GDM1 (cell line): ENCODE results near the gene HCN4.
"Not testable (repeated sequence)": the region's sequence is repeated elsewhere in the genome, so short reads cannot be mapped to it uniquely, and the experiment has no call there.

Experiments
- DNase-seq: peaks from one replicate; lab custom pipeline; 2025; lab: John Stamatoyannopoulos, UW

HCN4 gene

DNA sequence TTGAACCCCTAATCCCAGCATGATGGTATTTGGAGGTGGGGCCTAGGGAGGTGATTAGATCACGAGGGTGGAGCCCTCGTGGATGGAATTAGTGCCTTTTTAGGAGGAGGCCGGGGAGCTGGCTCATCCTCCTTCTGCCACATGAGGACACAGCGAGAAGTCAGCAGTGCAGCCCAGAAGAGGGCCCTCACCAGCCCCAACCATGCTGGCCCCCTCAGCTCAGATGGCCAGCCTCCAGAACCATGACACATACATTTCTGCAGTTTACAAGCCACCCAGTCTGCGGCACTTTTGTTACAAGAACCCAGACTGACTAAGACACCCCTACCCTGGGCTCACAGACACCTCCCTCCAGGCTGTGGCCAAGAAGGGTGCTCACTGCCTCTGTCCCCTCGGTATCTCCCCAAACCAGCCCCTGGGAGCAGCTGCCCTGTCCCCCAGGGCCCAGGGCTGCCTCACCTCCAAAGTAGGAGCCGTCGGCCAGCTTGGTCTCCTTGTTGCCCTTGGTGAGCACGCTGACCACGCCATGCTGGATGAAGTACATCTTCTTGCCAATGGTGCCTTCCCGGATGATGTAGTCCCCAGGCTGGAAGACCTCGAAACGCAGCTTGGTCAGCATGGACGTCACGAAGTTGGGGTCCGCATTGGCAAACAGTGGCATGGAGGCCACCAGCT is 44.1 kb downstream of the HCN4 start:
- DNase-seq = no peak

DNA sequence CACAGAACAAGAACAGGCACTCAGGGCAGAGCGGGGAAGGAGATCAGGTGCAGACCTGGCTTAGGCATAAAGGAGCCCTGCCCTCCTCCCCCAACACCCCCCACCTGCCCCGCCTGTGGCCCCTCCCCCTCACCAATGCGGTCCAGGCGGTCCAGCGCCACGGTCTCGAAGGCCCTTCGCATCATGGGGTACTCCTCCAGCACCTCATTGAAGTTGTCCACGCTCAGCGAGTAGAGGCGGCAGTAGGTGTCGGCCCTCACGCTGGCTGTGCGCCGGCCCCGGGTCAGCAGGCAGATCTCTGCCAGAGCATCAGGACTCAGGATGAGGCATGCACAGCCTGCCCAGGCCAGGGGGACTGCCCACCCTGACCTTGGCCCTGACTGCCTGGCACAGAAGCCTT is 44.8 kb downstream of the HCN4 start:
- no peak for DNase-seq

DNA sequence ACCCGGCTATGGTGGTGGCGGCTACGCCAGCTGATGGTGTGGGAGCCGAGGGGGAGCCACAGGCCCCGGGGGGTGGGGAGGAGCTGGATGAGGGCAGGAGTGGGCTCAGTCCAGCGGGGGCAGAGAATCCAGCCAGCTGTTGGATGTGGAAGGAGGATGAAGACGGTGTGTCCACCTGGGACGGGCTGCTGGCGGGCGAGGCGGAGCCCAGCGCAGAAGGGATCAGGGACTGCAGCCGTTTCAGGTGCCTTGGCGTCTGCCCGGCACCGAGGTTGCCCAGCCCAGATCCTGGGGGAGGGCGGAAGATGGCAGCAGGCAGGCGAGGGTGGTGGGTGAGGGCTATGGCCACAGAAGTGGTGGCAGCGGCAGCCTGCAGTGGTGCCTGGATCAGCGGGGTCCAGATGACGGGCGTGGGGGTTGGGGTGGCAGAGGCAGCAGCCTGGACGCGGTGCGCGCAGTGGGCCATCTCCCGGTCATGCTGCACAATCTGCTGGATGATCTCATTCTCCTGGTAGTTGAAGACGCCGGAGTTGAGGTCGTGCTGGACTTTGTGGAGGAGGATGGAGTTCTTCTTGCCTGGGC is 45.3 kb downstream of the HCN4 start:
- DNase-seq = no peak

DNA sequence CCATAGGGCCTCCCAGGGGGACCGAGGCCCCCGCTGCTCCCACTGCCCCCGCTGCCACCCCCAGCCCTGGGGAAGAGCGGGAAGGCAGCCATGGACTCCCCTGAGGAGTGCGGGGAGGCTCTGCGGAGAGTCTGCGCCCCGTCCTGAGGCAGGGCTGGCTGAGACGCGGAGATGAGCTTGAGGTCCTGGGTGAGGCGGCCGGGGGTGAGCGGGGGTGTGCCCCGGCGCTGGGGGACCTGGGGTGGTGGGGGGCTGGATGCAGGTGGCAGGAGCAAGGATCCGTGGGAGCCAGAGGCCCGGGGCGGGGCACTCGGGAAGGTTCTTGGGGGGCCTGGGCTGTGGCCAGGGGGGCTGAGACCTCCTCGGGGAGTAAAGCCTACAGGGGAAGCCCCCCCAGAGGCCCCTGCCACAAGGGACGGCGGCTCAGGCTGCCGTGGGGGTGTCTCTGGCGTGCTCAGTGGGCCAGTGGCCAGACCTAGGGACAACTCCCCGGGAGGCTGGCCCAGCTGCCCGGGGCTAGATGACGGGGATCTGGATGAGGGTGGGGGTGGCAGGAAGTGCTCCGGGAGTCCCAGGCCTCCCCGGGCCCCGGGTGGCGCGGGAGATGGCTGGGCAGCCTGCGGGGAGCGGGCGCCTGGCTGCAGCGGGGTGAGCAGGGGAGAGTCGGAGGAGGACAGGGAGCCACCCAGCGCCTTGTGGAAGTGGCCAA is 45.9 kb downstream of the HCN4 start:
- DNase-seq = no peak

DNA sequence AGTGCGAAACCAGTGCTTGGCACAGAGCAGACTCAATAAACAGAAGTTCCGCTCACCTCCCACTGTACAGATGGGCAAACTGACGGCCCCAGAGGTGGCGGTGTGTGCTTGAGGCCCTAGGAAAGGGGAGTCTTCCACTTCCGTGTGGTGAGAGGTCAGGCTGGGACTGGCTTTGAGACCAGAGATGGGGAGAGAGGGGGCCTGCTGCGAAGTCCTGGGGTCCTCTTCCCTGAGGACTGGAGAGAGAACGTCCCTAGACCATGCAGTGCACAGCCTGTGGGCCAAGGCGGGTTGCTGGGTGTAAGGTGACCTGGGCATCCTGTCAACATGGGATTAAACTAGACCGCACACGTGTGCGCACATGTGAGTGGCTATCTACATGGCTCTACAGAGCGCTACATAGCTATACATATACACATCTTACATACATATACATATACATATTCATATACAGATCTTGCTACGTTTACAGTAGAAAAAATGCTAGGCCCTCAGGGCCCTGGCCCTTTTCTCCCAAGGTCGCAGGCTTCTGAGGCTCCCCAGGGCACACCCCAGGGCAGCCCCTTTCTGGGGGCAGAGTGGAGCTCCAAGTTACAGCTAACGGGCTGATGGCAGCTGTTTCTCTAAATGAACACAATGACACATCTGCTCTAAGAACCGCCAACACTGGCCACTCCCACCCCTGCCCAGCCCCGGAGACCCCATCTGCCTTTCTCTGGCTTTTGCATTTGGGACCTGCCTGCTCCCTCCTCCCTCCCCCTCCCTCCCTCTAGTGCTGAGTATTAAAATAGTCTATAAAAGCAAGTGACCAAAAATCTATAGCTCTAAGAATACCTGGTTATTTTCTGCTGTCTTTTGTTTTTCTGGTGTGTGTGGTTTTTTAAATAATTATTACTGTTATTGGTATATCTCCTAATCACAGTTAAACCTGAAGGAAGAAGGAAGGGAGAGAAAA is 47.0 kb downstream of the HCN4 start:
- no peak for DNase-seq

DNA sequence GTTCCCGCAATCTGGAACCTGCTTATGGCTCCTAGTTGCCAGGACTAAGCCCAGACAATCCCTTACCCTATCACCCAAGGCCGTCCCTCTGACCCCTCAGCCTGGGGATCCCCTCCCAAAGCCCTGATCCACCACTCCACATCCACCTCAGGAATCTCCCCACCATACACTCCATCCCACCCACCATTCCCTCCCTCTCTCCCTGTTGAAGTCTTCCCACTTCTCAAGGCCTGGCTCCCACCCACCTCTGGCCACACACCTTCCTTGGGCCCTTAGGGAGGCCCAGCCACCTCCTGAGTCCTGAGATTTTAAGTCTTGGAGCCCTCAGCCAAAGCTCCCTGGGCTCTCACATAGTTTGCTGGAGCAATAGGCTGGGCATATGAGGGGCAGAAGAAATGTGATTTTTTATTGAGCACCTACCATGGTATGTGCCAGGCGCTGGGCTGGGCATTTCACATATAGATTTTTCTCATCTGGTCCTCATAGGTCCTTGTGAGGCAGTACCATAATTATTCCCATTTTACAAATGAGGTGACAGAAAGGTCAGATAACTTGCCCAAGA is 48.1 kb downstream of the HCN4 start:
- DNase-seq = no peak

DNA sequence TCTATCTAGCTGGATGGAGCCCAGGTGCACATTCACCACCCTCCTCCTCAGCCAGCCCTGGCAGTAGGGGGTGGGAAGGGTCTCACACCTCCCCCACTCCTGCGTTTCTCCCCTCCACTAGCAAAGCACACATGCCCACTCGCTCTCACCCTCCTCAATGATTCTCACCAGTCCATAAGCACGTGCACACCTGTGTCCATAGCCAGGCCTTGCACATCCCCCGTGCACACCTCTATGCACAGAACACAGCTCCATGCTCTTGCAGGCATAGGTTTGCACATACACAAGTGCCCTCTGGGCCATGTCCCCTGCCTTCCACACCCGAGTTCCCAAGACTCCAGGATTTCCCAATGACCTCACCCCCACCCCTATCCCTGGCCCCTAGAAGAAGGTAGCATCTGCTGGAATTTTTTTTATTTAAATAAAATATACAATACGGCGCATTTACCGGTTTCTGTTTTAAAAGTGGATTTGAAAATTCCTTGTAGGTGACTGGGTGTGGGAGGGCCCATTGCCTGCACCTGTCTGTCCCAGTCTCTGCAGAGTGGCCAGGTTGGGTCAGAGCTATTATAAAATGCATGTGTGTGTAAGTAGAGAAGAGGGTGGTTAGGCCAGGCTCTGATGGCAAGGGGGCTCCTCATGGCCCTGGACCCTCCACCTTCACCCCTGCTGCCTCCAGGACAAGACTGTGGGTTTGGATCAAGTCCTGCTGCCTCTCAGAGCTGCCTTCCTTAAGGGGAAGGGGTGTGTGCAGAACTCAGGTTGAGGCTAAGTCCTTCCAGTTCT is 49.1 kb downstream of the HCN4 start:
- DNase-seq = no peak

DNA sequence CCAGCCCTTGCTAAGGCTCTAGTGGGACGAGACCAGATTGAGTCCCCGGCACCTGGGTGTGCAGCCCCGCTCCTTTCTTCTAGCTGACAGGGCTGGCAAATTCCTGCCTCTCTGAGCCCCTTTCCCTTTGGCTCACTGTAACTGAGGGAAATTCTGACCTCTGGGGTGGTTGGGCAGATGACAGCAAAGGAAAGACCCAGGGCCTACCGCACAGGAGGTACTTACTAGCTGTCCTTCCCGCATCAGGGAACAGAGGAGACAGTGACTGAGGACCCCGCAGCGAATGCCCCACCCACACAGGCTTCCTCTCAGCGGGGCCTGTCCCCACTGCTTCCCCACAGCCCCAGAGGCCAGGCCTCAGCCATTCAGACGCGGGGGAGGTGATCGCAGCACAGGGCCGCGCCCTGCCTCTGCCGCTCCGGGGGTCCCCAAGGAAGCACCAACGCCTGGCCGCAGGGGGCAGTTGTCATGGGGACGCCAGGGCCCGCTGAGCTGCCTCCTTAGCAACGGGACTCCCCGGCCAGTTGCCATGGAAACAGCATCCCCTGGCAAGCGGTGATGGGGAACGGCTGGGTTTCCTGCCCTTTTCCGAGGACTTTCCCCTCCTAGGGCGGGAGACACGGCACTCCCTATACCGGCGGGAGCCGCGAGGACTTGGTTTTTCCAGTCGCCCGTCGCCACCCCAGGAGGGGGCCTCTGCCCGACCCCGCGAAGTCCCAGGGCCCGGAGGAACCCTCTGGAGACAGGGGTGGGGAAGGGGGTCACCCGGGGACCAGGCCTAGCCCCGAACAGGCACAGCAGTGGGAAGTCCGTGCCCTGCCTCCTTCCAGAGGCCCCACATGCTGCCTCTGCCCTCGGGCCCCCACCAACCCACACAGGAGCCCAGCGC is 50.1 kb downstream of the HCN4 start:
- DNase-seq = no peak

DNA sequence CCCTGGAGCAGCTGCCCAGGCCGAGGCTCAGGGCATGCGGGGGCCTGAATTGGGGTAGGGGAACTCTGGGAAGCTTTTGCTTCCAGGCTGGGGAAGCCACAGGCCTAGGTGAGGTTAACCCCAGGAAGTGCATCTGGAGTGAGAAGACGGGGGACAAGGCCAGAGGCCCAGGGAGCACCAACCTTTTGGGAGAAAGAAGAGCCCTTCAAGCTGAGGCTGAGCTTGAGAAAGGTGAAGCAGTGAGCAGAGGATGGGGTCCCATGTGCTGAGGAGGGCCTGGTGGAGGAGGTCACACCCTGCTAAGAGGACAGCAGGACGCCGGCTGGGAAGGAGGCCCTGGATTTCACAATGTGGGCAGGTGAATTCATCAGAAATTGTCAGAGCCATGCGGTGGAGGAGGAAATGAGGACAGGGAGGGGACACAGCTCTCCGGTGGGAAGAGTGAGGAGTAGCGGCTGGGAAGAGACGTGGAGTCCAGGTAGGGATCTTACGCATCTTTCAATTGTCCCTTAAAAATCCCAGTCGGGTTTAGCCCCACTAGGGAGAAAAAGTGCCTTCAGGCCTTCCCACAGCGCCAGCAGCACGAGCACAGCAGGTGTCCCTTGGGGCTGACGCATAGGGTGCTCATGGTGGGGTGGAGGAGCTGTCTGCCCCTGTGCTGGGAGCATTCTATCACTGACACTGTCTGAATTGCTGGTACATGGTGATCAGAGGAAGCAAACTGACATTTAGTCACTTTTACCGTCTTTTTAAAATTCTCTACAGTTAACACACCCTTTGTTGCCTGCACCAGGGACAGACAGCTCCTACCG is 50.9 kb downstream of the HCN4 start:
- DNase-seq = no peak

DNA sequence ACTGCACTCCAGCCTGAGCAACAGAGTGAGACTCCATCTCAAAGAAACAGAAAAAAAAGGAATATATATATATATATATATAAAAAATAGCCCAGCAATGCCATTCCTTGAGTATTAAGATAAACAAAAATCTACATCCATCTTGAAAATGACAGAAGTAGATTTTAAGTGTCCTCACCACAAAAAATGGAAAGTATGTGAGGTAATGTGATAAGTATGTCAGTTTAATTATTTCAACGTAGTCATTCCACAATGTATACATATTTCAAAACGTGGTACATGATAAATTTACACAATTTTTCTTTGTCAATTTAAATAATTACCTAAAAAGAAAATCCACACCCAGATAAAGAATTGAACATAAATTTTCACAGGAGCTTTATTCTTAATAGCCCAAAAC is 54.9 kb downstream of the HCN4 start:
- DNase-seq = no peak

DNA sequence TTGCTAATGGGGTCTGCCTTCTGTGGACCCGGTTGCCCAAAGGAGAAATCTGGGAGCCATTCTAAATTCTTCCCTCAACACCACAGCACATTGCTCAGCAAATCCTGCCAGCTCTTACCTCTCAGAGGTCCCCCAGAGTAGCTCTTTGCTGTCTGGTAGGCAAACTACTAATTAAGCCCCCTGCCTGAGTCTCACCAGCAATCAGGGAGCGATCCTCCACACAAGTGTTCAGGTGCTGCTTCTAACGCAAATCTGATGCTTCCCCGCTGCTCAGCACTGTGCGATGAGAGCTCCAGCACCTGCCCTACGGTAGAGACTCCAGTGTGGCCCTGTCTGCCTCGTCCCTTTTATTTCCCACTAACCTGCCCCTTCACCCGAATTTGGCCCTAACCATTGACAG is 60.5 kb downstream of the HCN4 start:
- DNase-seq = no peak

DNA sequence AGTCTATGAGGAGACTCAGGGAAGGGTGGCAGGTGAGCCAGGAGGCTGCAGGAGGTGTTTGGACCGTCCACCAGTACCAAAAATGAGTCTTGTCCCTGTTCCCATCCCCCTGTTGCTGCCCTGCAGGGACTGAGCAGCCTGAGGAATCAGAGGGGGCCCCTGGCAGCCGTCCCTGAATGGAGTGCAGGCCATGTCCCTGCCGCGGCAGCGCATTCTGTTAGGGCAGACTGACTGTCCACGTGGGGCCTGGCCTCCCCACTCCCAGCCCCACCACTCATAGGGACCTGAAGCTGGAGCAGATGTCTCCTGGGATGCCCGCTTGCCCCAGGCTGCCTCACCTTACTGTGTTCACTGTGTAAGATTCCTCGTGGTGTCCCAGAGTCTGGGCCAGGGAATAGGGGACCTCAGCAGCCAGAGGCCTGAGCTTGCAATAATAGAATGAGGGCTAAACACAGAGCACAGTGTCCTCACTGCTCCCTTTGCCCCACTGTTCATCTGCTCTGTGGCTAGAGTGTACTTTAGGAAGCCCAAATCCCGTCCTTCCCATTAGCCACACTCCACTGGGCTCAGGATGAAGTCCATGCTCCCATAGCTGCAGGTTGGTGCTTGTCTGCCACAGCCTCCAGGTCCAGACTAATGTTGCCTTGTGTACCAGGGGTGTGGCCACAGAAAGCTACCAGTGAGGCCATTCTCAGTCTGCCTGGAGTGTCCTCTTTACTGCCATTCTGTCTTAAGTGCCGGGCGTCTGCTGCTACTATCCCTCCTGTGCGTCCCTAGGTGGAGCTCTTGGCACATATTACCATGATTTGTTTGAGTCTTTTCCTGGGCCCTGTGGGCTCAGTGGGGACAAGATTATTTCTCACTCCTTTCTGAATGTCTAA is 63.2 kb downstream of the HCN4 start:
- peak; percentile 32 for DNase-seq

DNA sequence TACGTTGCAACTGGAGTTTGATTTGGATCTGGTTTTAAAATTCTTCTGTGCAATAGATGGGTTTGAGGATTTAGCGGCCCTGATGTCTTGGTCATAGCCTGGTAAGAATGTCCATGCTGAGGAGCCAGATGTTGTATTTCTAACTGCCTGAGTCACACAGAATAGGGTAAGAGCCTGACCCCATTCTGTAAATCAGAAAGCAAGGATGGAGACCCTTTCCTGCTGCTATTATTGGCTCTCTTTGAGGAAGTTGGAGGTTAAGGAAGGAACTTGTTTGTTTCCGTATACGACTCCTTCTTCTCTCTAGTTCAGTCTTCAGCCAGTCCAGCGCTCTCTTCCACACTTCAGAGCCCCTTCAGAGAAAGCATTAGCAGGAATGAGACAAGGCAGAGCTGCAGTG is 65.1 kb downstream of the HCN4 start:
- no peak for DNase-seq

DNA sequence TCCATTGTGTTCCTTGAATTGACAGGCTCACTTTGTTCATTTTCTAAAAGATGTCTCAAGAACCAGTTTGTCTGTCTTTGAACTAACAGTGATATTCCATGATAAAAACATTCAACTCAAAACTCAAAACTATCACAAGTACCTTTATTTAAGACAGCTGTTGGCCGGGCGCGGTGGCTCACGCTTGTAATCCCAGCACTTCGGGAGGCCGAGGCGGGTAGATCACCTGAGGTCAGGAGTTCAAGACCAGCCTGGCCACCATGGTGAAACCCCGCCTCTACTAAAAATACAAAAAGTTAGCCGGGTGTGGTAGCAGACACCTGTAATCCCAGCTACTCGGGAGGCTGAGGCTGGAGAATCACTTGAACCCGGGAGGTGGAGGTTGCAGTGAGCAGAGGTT is 68.5 kb downstream of the HCN4 start:
- DNase-seq = not testable (repeated sequence)

DNA sequence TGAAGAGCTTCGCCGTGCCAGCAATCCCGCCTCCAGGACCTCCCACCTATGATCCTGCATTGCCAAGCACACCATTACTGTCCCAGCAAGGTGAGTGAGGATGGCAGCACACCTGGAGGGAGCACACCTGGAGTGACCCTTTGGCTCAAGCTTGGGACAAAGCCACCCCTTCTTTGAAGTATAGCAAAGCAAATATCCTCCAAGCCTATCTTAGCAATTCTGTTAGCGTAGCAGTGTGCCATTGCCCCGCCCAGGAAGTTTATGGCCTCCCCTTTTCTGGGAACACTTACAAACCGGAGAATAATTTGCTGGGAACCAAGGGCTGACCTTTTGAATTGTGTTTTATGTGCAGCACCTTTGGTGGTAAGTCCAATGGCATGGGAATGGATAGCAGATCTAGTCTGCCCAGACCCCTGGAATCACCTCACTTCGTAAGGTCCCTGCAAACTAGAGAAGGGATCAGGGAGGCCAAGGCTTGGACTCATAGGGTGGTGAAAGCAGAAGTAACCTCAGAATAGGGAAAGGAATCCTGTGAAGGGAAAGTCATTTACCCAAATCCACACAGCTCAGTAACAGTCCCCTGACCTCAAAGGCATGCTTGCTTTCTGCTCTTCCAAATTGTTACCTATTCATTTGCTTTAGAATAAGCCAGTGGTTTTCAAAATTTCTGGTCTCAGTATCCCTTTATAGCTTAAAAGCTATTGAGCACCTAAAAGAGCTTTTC is 70.1 kb downstream of the HCN4 start:
- DNase-seq = no peak

DNA sequence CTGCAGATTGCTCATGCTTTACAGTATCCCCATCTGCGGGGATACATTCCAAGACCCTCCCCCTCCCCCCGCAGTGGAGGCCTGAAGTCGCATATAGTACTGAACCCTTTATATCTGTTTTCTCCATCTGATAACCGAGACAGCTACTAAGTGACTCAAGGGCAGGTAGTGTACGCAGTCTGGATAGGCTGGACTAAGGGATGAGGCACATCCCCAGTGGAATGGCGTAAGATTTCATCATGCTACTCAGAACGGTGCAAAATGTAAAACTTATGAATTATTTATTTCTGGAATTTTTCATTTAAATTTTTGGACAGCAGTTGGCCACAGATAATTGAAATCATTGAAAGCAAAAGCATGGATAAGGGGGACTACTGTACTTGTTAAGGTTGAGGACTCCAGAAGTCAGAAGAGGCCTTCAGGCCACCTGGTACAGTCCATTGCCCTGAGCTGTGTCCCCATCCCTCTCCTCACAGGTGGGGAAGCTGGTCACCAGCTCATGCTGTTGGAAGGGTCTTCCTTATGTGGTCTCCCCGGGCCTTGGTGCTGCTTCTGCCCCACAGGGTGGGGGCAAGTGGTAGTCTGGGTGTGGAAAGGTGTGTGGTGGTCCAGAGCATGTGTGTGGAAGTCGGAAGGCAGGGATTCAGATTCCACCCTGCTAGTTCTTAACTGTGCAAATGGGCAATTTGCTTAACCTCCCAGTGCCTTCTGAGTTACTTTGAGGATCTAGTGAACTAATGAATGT is 72.0 kb downstream of the HCN4 start:
- DNase-seq = no peak
